GM18502 (cell line): ENCODE measurements around the gene CCDC134.
"Not testable (repeated sequence)": the region's sequence is repeated elsewhere in the genome, so short reads cannot be mapped to it uniquely, and the experiment has no call there.

Experiments
- ATAC-seq: cut with Tn5 transposase; IDR thresholded peaks from one replicate; pipeline ENCODE4 v1.9.1; 2021; ENCODE audit warnings: mild to moderate bottlenecking; ENCODE audit not compliant: unreplicated experiment, poor library complexity

Gene CCDC134

GRCh38 chr22:41821471-41822316 is 21.2 kb downstream of the CCDC134 start:
- ATAC-seq: no peak

- ATAC-seq: no peak
Measured at GRCh38 chr22:41822317-41823057, 22.0 kb downstream of the CCDC134 start.

GRCh38 chr22:41823797-41824196 is 23.3 kb downstream of the CCDC134 start:
- ATAC-seq: no peak

GRCh38 chr22:41825376-41825775 is 24.9 kb downstream of the CCDC134 start:
- ATAC-seq: no peak

- no peak for ATAC-seq
Measured at GRCh38 chr22:41826021-41826420, 25.5 kb downstream of the CCDC134 start.

GRCh38 chr22:41826430-41827383 is 26.2 kb downstream of the CCDC134 start:
- ATAC-seq: no peak

- ATAC-seq: no peak
Measured at GRCh38 chr22:41827671-41828070, 27.2 kb downstream of the CCDC134 start.

GRCh38 chr22:41828516-41828915 is 28.0 kb downstream of the CCDC134 start:
- no peak for ATAC-seq

GRCh38 chr22:41830174-41830573 is 29.7 kb downstream of the CCDC134 start:
- no peak for ATAC-seq

- ATAC-seq: no peak
Measured at GRCh38 chr22:41831383-41831782, 30.9 kb downstream of the CCDC134 start.

GRCh38 chr22:41831828-41832552 is 31.5 kb downstream of the CCDC134 start:
- peak; percentile 5 for ATAC-seq

GRCh38 chr22:41832553-41833368 is 32.3 kb downstream of the CCDC134 start, which contains the start of gene SREBF2:
Gene SREBF2, plus strand, starts transcription at chr22:41833105. Its CDS starts 166 bp downstream, at chr22:41833271.
- peak; percentile 86 for ATAC-seq

- peak; percentile 11 for ATAC-seq
Measured at GRCh38 chr22:41833369-41834004, 33.0 kb downstream of the CCDC134 start.

GRCh38 chr22:41834005-41834944 is 33.8 kb downstream of the CCDC134 start:
- no peak for ATAC-seq

GRCh38 chr22:41835462-41835861 is 35.0 kb downstream of the CCDC134 start:
- not testable (repeated sequence) for ATAC-seq

- no peak for ATAC-seq
Measured at GRCh38 chr22:41836551-41836950, 36.1 kb downstream of the CCDC134 start.
